ENCODE results near the gene CHSY1. TPM values are rescaled to one million over a fixed set of nuclear protein-coding genes. Genes with fewer than 3 reads are reported as not detected.

Gene CHSY1
- polyA plus RNA-seq, 1 donor from 2014 or later: 16.1 TPM

GRCh38 chr15:101185336-101185735 is 66.5 kb downstream of the CHSY1 start:
- Histone ChIP-seq H3K9me3 (ENCODE audit: low read length) (no peaks in the 10 kb centered on the region), H4K20me1 (ENCODE audit: insufficient read depth) (no peaks in the 10 kb centered on the region), H3K4me2 (ENCODE audit: low read length) (no peak overlapping the region), H3K79me2 (replicated peaks; ENCODE audit: insufficient read depth, low read length) (peaks cover 10% of the 10 kb centered on the region), H3K27me3 (ENCODE audit: insufficient read depth, low read depth, low read length) (no peaks in the 10 kb centered on the region), H3K27ac (ENCODE audit: low read length) (no peak overlapping the region), H3F3A (ENCODE audit: insufficient read depth, low read length, poor library complexity, severe bottlenecking) (peaks cover 3% of the 10 kb centered on the region), H2AFZ (ENCODE audit: low read depth, low read length) (no peak overlapping the region), H3K36me3 (ENCODE audit: insufficient read depth, low read length) (no peaks in the 10 kb centered on the region), H3K9me2 (ENCODE audit: insufficient read depth, low read length) (no peaks in the 10 kb centered on the region), H3K4me3 (ENCODE audit: low read length) (no peak overlapping the region), H3K9ac (ENCODE audit: low read length) (no peak overlapping the region)
- TF ChIP-seq TAF1 (IDR thresholded peaks at IDR 0.05; ENCODE audit: low read depth) (no peak), POLR2AphosphoS5 (IDR thresholded peaks at IDR 0.05) (no peak), CTCF (IDR thresholded peaks at IDR 0.05; ENCODE audit: poor library complexity, severe bottlenecking) (no peak), EP300 (conservative IDR thresholded peaks at IDR 0.05; ENCODE audit: poor library complexity, severe bottlenecking) (no peak), REST (IDR thresholded peaks at IDR 0.05; ENCODE audit: borderline replicate concordance) (no peak), EZH2 (IDR thresholded peaks at IDR 0.05; ENCODE audit: borderline replicate concordance, insufficient read depth, low read length, poor library complexity, severe bottlenecking) (no peak), RAD21 (conservative IDR thresholded peaks at IDR 0.05) (no peak)

GRCh38 chr15:101184830-101185229 is 67.0 kb downstream of the CHSY1 start:
- no peak overlapping the region for H3K4me2 ChIP-seq (ENCODE audit: low read length)
- no peak overlapping the region for H3K9ac ChIP-seq (ENCODE audit: low read length)
- H3F3A ChIP-seq (ENCODE audit: insufficient read depth, low read length, poor library complexity, severe bottlenecking): peaks cover 3% of the 10 kb centered on the region
- H4K20me1 ChIP-seq (ENCODE audit: insufficient read depth): no peaks in the 10 kb centered on the region
- H3K9me3 ChIP-seq (ENCODE audit: low read length): no peaks in the 10 kb centered on the region
- no peaks in the 10 kb centered on the region for H3K36me3 ChIP-seq (ENCODE audit: insufficient read depth, low read length)
- TF ChIP-seq REST (IDR thresholded peaks at IDR 0.05; ENCODE audit: borderline replicate concordance) (no peak), CTCF (IDR thresholded peaks at IDR 0.05; ENCODE audit: poor library complexity, severe bottlenecking) (no peak), POLR2AphosphoS5 (IDR thresholded peaks at IDR 0.05) (no peak), EP300 (conservative IDR thresholded peaks at IDR 0.05; ENCODE audit: poor library complexity, severe bottlenecking) (no peak), RAD21 (conservative IDR thresholded peaks at IDR 0.05) (no peak), MXI1 (conservative IDR thresholded peaks at IDR 0.05; ENCODE audit: poor library complexity, severe bottlenecking) (no peak), SMC3 (conservative IDR thresholded peaks at IDR 0.05; ENCODE audit: poor library complexity) (no peak), EZH2 (IDR thresholded peaks at IDR 0.05; ENCODE audit: borderline replicate concordance, insufficient read depth, low read length, poor library complexity, severe bottlenecking) (no peak), TAF1 (IDR thresholded peaks at IDR 0.05; ENCODE audit: low read depth) (no peak)
- no peak overlapping the region for H2AFZ ChIP-seq (ENCODE audit: low read depth, low read length)
- H3K27me3 ChIP-seq (ENCODE audit: insufficient read depth, low read depth, low read length): no peaks in the 10 kb centered on the region
- no peaks in the 10 kb centered on the region for H3K9me2 ChIP-seq (ENCODE audit: insufficient read depth, low read length)
- no peak overlapping the region for H3K27ac ChIP-seq (ENCODE audit: low read length)
- peaks cover 7% of the 10 kb centered on the region for H3K79me2 ChIP-seq (replicated peaks; ENCODE audit: insufficient read depth, low read length)
- H3K4me3 ChIP-seq (ENCODE audit: low read length): no peak overlapping the region

All from neural cell (in vitro differentiated cells).